NCI-H1436 treated with DMSO at 0.1 percent for 48 hours (cell line): Measurements from ENCODE around the gene SIK3.

Experiments used
- DNase-seq: peaks from one replicate; lab custom pipeline; 2025; lab: John Stamatoyannopoulos, UW

Gene SIK3

GRCh38 chr11:116970485-116971292 lies 127.5 kb downstream of the SIK3 start:
- no peak for DNase-seq

DNA sequence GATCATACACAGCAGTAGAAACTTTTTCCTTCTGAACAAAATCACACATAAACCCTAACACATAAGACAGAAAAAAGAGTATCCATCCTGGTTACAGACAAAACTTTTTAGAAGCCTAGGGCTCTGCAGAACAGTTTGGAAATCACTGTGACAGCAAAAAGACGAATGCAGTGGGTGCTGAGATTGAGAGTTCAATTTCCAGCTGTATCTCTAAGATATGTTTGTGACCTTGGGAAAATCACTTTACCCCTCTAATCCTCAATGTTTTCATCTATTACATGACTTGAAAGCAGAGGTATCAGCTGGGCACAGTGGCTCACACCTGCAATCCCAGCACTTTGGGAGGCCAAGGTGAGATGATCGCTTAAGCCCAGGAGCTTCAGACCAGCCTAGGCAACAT lies 128.5 kb downstream of the SIK3 start:
- DNase-seq, result no peak

DNA sequence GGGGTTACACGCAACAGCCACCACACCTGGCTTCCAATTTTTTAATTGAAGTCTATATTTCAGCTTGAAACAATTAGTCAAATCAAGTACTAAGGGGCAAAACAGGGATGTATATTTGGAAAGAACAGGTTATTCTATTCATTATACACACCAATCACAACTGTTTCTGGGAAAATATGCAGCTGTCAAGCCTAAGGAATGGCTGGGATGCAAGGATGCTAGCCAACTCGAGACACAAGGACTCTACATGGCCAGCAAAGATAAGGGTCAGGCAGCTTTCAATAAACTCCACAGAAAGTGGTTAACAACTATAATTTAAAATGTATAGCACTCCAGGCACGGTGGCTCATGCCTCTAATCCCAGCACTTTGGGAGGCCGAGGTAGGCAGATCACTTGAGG lies 134.0 kb downstream of the SIK3 start:
- DNase-seq, result no peak

GRCh38 chr11:116963813-116964212 lies 134.4 kb downstream of the SIK3 start:
- no peak for DNase-seq

DNA sequence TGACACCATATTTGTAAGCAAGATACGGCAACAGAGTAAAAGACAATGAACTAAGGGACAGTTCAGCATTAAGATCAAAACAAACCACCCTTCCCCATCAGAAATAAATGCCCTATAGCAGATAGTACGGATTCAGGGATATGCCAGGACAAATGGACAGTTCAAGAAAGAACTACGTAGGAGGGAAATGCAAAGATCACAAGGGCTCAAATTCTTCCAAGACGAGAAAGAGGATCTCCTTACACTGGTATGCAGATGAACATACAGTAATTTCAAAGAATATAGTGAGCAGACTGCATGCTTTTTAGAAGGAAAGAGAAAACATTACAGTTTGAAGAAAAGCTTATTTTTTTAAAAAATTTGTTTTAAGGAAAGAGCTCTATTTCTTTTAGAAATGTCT lies 136.1 kb downstream of the SIK3 start:
- DNase-seq, result no peak

DNA sequence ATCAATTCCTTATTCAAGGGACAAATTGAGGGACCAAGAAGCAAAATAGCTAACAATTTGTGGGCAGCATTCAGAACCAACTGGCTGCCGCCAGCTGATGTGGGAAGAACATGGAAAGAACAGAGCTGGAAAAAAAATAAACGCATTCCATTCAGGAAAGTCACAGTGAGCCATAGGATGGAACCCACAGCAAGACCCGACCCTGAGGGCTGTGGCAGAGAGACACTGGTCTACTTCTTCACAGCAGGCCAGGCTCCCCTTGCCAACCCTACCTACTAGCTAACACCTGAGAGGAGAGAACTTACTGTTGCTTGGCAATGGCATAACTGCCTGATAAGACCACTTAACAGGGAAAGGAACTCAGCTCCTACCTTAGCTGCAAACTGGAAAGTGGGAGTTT lies 137.3 kb downstream of the SIK3 start:
- no peak for DNase-seq

DNA sequence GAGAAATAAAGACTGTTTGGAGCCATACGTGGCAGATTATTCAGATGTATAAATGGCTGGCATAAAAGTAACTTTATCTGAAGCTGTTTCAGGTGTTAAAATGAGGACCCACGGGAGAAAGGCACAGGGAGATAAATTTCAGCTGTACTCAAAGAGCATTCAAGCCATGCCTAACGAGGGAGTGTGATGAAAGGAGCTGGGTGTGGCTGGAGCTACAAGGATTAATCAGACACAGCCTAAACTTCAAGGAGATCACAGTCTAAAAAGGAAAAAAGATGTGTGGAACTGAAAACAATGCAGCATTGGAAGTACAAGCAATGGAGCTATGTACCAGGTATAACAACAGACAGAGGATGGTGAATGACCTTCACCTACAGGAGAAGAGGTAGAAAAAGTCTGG lies 140.0 kb downstream of the SIK3 start:
- DNase-seq, result no peak

- no peak for DNase-seq
Observed at GRCh38 chr11:116955949-116956348, 142.3 kb downstream of the SIK3 start.

DNA sequence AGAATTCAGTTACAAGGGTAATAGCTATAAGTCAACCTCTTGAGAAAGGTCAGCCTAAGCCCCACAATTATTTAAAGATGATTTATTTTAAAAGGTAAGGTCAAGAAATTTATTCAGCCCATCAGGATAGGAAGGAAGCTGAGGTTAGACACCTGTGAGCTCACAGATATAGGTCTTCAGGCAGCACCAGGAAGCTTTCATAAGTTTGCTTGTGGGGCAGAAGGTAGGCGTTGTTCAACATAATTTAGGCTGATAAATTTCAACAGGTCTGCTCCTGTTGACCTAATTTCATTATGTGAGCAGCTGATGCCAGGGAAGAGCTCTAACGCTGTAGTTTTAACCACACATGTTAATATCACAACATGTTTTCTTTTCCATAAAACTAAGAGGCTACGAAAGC lies 142.7 kb downstream of the SIK3 start:
- no peak for DNase-seq

DNA sequence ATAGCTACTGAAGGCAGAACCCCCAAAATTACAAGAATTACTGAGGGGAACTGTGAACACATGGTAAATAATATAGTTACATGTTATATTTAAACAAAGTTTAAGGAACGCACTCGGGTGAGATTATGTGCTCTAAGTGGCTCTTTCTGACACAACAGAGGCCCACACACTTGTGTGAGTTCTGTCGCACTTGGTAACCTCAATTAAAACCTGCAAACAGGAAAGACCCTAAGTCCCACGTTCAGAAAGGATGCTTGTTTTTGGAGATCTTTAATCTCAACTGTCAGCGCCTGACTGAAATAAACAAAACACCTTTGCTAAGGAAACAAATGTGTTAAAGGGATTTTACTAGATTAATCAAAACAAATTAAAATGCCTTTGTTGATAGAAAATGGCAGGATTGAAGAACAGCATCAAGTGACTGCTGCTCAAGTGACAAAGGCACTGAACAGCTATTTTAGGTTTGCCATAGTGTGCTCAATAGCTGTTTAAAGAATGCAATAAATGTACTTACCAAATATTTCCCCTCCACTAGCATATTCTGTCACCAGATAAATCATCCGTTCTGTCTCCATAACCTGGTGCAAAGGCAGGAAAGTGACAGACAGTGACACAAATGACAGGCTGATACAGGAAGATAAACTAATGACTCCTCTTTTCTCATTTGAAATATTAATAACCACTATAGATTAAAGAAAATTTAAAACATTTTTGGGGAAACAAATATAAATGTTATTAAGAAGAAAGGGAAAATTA lies 144.5 kb downstream of the SIK3 start:
- DNase-seq, result no peak

DNA sequence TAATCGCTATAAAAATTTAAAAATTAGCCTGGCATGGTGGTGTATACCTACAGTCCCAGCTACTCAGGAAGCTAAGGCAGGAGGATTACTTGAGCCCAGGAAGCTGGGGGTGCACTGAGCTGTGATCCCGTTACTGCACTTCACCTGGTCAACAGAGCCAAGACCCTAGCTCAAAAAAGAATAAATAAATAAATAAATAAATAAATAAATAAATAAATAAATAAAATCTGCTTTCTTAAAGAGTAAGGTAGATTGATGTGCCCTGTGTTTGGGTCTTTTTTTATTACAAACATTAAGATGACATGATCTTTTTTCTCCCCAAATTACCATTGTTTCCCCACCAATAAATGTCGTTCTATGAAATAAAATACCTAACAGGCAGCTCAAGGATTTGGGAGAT lies 146.5 kb downstream of the SIK3 start:
- no peak for DNase-seq

- no peak for DNase-seq
Observed at GRCh38 chr11:116950210-116950609, 148.0 kb downstream of the SIK3 start.

- DNase-seq, result no peak
Observed at GRCh38 chr11:116948391-116948790, 149.8 kb downstream of the SIK3 start.

- DNase-seq, result no peak
Observed at GRCh38 chr11:116946414-116946813, 151.8 kb downstream of the SIK3 start.

- DNase-seq, result no peak
Observed at GRCh38 chr11:116939499-116939898, 158.7 kb downstream of the SIK3 start.

- DNase-seq, result no peak
Observed at GRCh38 chr11:116938471-116939070, 159.7 kb downstream of the SIK3 start.

- DNase-seq, result no peak
Observed at GRCh38 chr11:116936754-116937446, 161.3 kb downstream of the SIK3 start.

DNA sequence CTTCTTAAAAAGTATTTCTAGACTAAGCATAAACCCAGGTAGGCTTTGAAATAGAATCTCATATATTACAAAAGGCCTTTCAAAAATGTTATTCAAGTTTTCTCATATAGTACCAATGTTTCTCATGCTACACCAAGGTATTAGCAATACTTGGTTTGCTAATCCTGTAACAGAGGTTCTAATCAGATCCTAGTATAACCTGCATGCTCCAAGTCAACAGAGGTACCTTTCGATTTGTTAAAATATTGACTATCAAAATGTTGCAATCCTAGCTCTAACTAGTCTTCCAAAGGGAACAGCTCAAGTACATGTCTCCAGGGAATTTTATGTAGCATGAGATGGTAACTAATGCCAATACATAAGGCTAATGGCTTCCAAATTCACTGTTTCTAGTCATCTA lies 162.7 kb downstream of the SIK3 start:
- no peak for DNase-seq

- DNase-seq, result no peak
Observed at GRCh38 chr11:116935089-116935488, 163.1 kb downstream of the SIK3 start.

- no peak for DNase-seq
Observed at GRCh38 chr11:116933961-116934360, 164.3 kb downstream of the SIK3 start.

DNA sequence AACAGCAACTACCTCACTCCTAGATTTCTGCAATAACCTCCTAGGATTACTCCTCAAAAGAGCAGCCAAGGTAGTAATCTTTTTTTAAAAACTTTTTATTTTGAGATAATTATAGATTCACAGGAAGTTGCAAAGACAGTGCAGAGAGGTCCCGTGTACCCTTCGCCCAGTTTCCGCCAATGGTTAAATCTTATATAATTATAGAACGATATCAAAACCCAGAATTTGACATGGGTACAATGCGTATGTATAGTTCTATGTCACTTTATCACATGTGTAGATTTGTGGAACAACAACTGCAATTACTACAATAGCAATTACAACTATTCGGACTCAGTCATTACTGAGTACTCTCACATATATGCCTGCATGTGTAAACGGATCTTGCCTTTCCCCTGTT lies 166.0 kb downstream of the SIK3 start:
- no peak for DNase-seq

GRCh38 chr11:116931206-116931953 lies 166.8 kb downstream of the SIK3 start:
- no peak for DNase-seq
